Neutrophil (primary cell): ENCODE results near the gene DUSP3.
A peak's percentile ranks its signal among the peaks of the same experiment; 100 is the strongest.

Source experiments
- H3K27ac ChIP-seq: fragments of 200-600 bp; sonication (generic); 2 replicates; pipeline ENCODE4 v1.5.1; 2016; ENCODE audit warnings: mild to moderate bottlenecking, moderate library complexity
- H3K27me3 ChIP-seq: fragments of 200-600 bp; sonication (generic); 2 replicates; pipeline ENCODE4 v1.6.0; 2016; ENCODE audit warnings: mild to moderate bottlenecking
- H3K36me3 ChIP-seq: fragments of 200-600 bp; sonication (generic); 2 replicates; pipeline ENCODE4 v1.5.1; 2017
- H3K4me1 ChIP-seq, 2 experiments: fragments of 200-600 bp in 1 of 2; sonication (generic) in 1 of 2; 1 replicate in 1 of 2; 2 replicates in 1 of 2; pipeline versions ENCODE4 v1.5.1 to v1.6.1; 2013 to 2016; ENCODE audit warnings: low read depth in 1 of 2, low read length in 1 of 2, mild to moderate bottlenecking in 1 of 2, moderate library complexity in 1 of 2; ENCODE audit not compliant: control insufficient read depth in 1 of 2, insufficient read depth in 1 of 2
- H3K4me3 ChIP-seq, 2 experiments: fragments of 200-600 bp in 1 of 2; sonication (generic) in 1 of 2; 1 replicate in 1 of 2; 2 replicates in 1 of 2; pipeline ENCODE4 v1.5.1; 2013 to 2016; ENCODE audit warnings: low read depth in 1 of 2, low read length in 1 of 2, mild to moderate bottlenecking in 1 of 2, moderate library complexity in 1 of 2
- H3K9me3 ChIP-seq: fragments of 200-600 bp; sonication (generic); 2 replicates; pipeline ENCODE4 v1.5.1; 2016
- TF ChIP-seq, protein P1 (sequence below): fragments of 200-600 bp; sonication (generic); IDR thresholded peaks from 2 replicates; pipeline ENCODE4 v1.5.1; 2016; ENCODE audit warnings: antibody characterized with exemption

The DUSP3 gene

GRCh38 chr17:43723697-43724359, 54.9 kb downstream of the DUSP3 start:
- Histone ChIP-seq H3K4me3 (no peak overlapping the region), H3K4me1 (peaks cover 3 to 7% of the 10 kb centered on the region in 2 experiments), H3K27ac (no peak overlapping the region), H3K36me3 (no peaks in the 10 kb centered on the region), H3K27me3 (peaks cover 26% of the 10 kb centered on the region), H3K9me3 (no peaks in the 10 kb centered on the region)
- TF ChIP-seq, protein P1, sequence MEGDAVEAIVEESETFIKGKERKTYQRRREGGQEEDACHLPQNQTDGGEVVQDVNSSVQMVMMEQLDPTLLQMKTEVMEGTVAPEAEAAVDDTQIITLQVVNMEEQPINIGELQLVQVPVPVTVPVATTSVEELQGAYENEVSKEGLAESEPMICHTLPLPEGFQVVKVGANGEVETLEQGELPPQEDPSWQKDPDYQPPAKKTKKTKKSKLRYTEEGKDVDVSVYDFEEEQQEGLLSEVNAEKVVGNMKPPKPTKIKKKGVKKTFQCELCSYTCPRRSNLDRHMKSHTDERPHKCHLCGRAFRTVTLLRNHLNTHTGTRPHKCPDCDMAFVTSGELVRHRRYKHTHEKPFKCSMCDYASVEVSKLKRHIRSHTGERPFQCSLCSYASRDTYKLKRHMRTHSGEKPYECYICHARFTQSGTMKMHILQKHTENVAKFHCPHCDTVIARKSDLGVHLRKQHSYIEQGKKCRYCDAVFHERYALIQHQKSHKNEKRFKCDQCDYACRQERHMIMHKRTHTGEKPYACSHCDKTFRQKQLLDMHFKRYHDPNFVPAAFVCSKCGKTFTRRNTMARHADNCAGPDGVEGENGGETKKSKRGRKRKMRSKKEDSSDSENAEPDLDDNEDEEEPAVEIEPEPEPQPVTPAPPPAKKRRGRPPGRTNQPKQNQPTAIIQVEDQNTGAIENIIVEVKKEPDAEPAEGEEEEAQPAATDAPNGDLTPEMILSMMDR = no peak

- TF ChIP-seq, protein P1 = no peak
- Histone ChIP-seq H3K27me3 (peaks cover 33% of the 10 kb centered on the region), H3K4me1 (peaks cover 3 to 7% of the 10 kb centered on the region in 2 experiments), H3K4me3 (no peak overlapping the region), H3K36me3 (no peaks in the 10 kb centered on the region), H3K27ac (no peak overlapping the region), H3K9me3 (no peaks in the 10 kb centered on the region)
Measured at GRCh38 chr17:43722870-43723665, 55.7 kb downstream of the DUSP3 start.

DNA sequence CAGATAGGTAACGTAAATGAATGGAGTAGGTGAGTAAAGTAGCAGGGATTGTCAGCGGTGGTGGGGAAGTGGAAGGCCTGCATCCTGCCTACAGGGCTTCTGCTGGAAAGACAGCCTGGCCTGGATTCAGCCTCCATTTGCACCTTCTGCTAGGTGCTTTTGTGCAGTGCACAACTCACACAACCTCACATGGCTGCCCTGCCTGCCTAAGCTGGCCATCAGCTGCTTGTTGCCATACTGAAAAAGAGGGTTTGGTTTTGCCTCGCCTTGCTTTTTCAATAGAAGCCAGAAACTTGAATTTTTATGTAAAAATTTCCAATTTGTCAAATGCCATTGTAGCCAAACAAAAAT, 56.5 kb downstream of the DUSP3 start:
- no peak overlapping the region for H3K27ac ChIP-seq
- H3K4me1 ChIP-seq = peaks cover 3 to 7% of the 10 kb centered on the region in 2 experiments
- peaks cover 39% of the 10 kb centered on the region for H3K27me3 ChIP-seq
- TF ChIP-seq, protein P1 = no peak
- H3K9me3 ChIP-seq = no peaks in the 10 kb centered on the region
- H3K4me3 ChIP-seq = no peak overlapping the region
- no peaks in the 10 kb centered on the region for H3K36me3 ChIP-seq

- Histone ChIP-seq H3K36me3 (no peaks in the 10 kb centered on the region), H3K4me1 (peaks cover 3 to 7% of the 10 kb centered on the region in 2 experiments), H3K27ac (no peak overlapping the region), H3K9me3 (no peaks in the 10 kb centered on the region), H3K27me3 (peaks cover 45% of the 10 kb centered on the region), H3K4me3 (no peak overlapping the region)
- TF ChIP-seq, protein P1 = no peak
Measured at GRCh38 chr17:43721537-43722268, 57.1 kb downstream of the DUSP3 start.

- peaks cover 3 to 7% of the 10 kb centered on the region in 2 experiments for H3K4me1 ChIP-seq
- TF ChIP-seq, protein P1 = no peak
- peaks cover 54% of the 10 kb centered on the region for H3K27me3 ChIP-seq
- H3K27ac ChIP-seq = peak overlapping the region; percentile 25
- H3K4me3 ChIP-seq = peak overlapping the region; percentile 69 to 71
- H3K36me3 ChIP-seq = no peaks in the 10 kb centered on the region
- no peaks in the 10 kb centered on the region for H3K9me3 ChIP-seq
Measured at GRCh38 chr17:43720311-43721060, 58.3 kb downstream of the DUSP3 start.
